ENCODE data around the gene CDH26. TPM values are rescaled to one million over a fixed set of nuclear protein-coding genes. Genes with fewer than 3 reads are reported as not detected.
A peak's percentile ranks its signal among the peaks of the same experiment; 100 is the strongest.

The CDH26 gene
- total RNA-seq, 1 experiment from 2014 or later: 1.2 TPM

- no TSS peak for BruUV-seq (replicated peaks)
- DNase-seq: peak; percentile 59 to 73
- H3K4me1 ChIP-seq: no peaks in the 10 kb centered on the region
- peak; percentile 86 to 91 for TF ChIP-seq CTCF (IDR thresholded peaks at IDR 0.05; ENCODE audit: insufficient read depth in 1 of 2, low read depth in 1 of 2, low read length in 1 of 2, severe bottlenecking in 1 of 2, unreplicated experiment in 1 of 2)
- POLR2A ChIA-PET: no interaction called here
- H3K27me3 ChIP-seq (replicated peaks; ENCODE audit: control insufficient read depth, insufficient read depth, low read length): no peaks in the 10 kb centered on the region
- CTCF ChIA-PET: interaction anchor here (0.7 to 1.0 kb wide), 4 partner anchors 9 to 101 kb away, joined by 7 to 10 read pairs (median 9); partner anchors contain the start of genes FAM217B and PPP1R3D
- no peaks in the 10 kb centered on the region for H3K27me3 Mint-ChIP-seq (ENCODE audit: insufficient read depth, unreplicated experiment)
- peaks cover 28% of the 10 kb centered on the region for H3K36me3 Mint-ChIP-seq (ENCODE audit: insufficient read depth, unreplicated experiment)
- intact Hi-C loops (cut with micrococcal nuclease; ENCODE audit: unreplicated experiment): loop anchor here (1.0 to 10.0 kb wide), 3 partner anchors 38 to 416 kb away; no protein-coding TSS in a partner anchor
- H3K4me1 Mint-ChIP-seq (ENCODE audit: low read depth, unreplicated experiment): peaks cover 7% of the 10 kb centered on the region
- H3K9me3 ChIP-seq: no peaks in the 10 kb centered on the region
- no peaks in the 10 kb centered on the region; the same call in 1 of the 2 replicates for H3K36me3 ChIP-seq (ENCODE audit: control insufficient read depth, insufficient read depth, low read length)
- H3K4me3 Mint-ChIP-seq (ENCODE audit: unreplicated experiment): no peak overlapping the region
- H3K27ac Mint-ChIP-seq (ENCODE audit: unreplicated experiment): no peak overlapping the region
- H3K4me3 ChIP-seq (ENCODE audit: low read depth, low read length): no peak overlapping the region
- H3K9me3 Mint-ChIP-seq (ENCODE audit: unreplicated experiment): no peaks in the 10 kb centered on the region
These were observed 9.1 kb upstream of the CDH26 start for GRCh38 chr20:59948828-59949720.

GRCh38 chr20:59949911-59950310, 8.3 kb upstream of the CDH26 start:
- Histone ChIP-seq H3K27me3 (replicated peaks; ENCODE audit: control insufficient read depth, insufficient read depth, low read length) (no peaks in the 10 kb centered on the region), H3K4me3 (ENCODE audit: low read depth, low read length) (no peak overlapping the region), H3K36me3 (ENCODE audit: control insufficient read depth, insufficient read depth, low read length) (no peaks in the 10 kb centered on the region; the same call in 1 of the 2 replicates), H3K4me1 (peaks cover under 1% of the 10 kb centered on the region; the same call in 1 of the 2 replicates), H3K9me3 (no peaks in the 10 kb centered on the region)
- Mint-ChIP-seq H3K4me1 (ENCODE audit: low read depth, unreplicated experiment) (peaks cover 9% of the 10 kb centered on the region), H3K4me3 (ENCODE audit: unreplicated experiment) (no peak overlapping the region), H3K27me3 (ENCODE audit: insufficient read depth, unreplicated experiment) (no peaks in the 10 kb centered on the region), H3K9me3 (ENCODE audit: unreplicated experiment) (no peaks in the 10 kb centered on the region), H3K36me3 (ENCODE audit: insufficient read depth, unreplicated experiment) (peaks cover 20% of the 10 kb centered on the region), H3K27ac (ENCODE audit: unreplicated experiment) (no peak overlapping the region)
- intact Hi-C loops (cut with micrococcal nuclease; ENCODE audit: unreplicated experiment): loop anchor here (1.0 to 10.0 kb wide), 3 partner anchors 37 to 415 kb away; no protein-coding TSS in a partner anchor
- ChIA-PET POLR2A (no interaction called here), CTCF (interaction anchor here (1.2 to 1.5 kb wide), 2 partner anchors 16 to 100 kb away, joined by 5 to 7 read pairs; partner anchors contain the start of gene SYCP2)
- BruUV-seq (replicated peaks): no TSS peak
- TF ChIP-seq CTCF (IDR thresholded peaks at IDR 0.05; ENCODE audit: insufficient read depth in 1 of 2, low read depth in 1 of 2, low read length in 1 of 2, severe bottlenecking in 1 of 2, unreplicated experiment in 1 of 2): no peak
- DNase-seq: no peak

- Mint-ChIP-seq H3K9me3 (ENCODE audit: unreplicated experiment) (no peaks in the 10 kb centered on the region), H3K27ac (ENCODE audit: unreplicated experiment) (no peak overlapping the region), H3K4me3 (ENCODE audit: unreplicated experiment) (no peak overlapping the region), H3K27me3 (ENCODE audit: insufficient read depth, unreplicated experiment) (no peaks in the 10 kb centered on the region), H3K36me3 (ENCODE audit: insufficient read depth, unreplicated experiment) (no peaks in the 10 kb centered on the region), H3K4me1 (ENCODE audit: low read depth, unreplicated experiment) (peaks cover 28% of the 10 kb centered on the region)
- BruUV-seq (replicated peaks): no TSS peak
- Histone ChIP-seq H3K4me3 (ENCODE audit: low read depth, low read length) (no peak overlapping the region), H3K9me3 (no peaks in the 10 kb centered on the region), H3K36me3 (ENCODE audit: control insufficient read depth, insufficient read depth, low read length) (no peaks in the 10 kb centered on the region), H3K27me3 (replicated peaks; ENCODE audit: control insufficient read depth, insufficient read depth, low read length) (no peaks in the 10 kb centered on the region), H3K4me1 (peaks cover 33% of the 10 kb centered on the region)
- ChIA-PET POLR2A (interaction anchor here (1.2 to 1.4 kb wide), 2 partner anchors 15 to 21 kb away, joined by 5 to 14 read pairs; partner anchors contain the start of genes FAM217B and PPP1R3D), CTCF (interaction anchor here (0.7 to 2.4 kb wide), 11 partner anchors 8 to 183 kb away, joined by 3 to 31 read pairs (median 6); partner anchors contain the start of genes FAM217B, PPP1R3D and SYCP2)
- DNase-seq: no peak
- TF ChIP-seq CTCF (IDR thresholded peaks at IDR 0.05; ENCODE audit: insufficient read depth in 1 of 2, low read depth in 1 of 2, low read length in 1 of 2, severe bottlenecking in 1 of 2, unreplicated experiment in 1 of 2): no peak
- intact Hi-C loops (cut with micrococcal nuclease; ENCODE audit: unreplicated experiment): loop anchor here (1.0 kb wide), 1 partner anchor 171 kb away; no protein-coding TSS in a partner anchor
These were observed 3.5 kb upstream of the CDH26 start for GRCh38 chr20:59954718-59955117.

All from Caco-2 (cell line).